Esophagus squamous epithelium (tissue), 4 donors: Measurements from ENCODE around the gene NLRC5.

ENCODE experiments used
- CTCF ChIP-seq, 6 experiments: fragments of 450-650 bp in 4 of 6; fragments of 200-600 bp in 2 of 6; sonication (generic) in 2 of 6; IDR thresholded peaks; one replicate each; pipeline ENCODE4 v1.5.1; 2016 to 2019; ENCODE audit warnings: antibody characterized with exemption in 6 of 6, mild to moderate bottlenecking in 4 of 6, moderate library complexity in 4 of 6
- POLR2A ChIP-seq, 4 donors: fragments of 450-650 bp; IDR thresholded peaks; one replicate each; pipeline ENCODE4 v1.6.1; 2017; ENCODE audit warnings: antibody characterized with exemption in 4 of 4, mild to moderate bottlenecking in 4 of 4, moderate library complexity in 3 of 4

- TF ChIP-seq CTCF (IDR thresholded peaks at IDR 0.05) (peak in 1 of 6 experiments; percentile 14), POLR2A (IDR thresholded peaks at IDR 0.05) (peak in 2 of 4 donors; percentile 41 to 55)
Observed at GRCh38 chr16:57091975-57092785, 102.8 kb downstream of the NLRC5 start, which contains the start of gene CPNE2.
